ENCODE measurements around the gene ICA1.
"Not testable (repeated sequence)": the region's sequence is repeated elsewhere in the genome, so short reads cannot be mapped to it uniquely, and the experiment has no call there.

Gene ICA1

GRCh38 chr7:8109196-8110022 lies 152.6 kb downstream of the ICA1 start:
- DNase-seq (ENCODE audit: low read depth in 3 of 3, low spot score in 1 of 3), result no peak

GRCh38 chr7:8105449-8106095 lies 156.4 kb downstream of the ICA1 start:
- no peak for DNase-seq (ENCODE audit: low read depth in 3 of 3, low spot score in 1 of 3)

- no peak for DNase-seq (ENCODE audit: low read depth in 3 of 3, low spot score in 1 of 3)
These were observed 158.7 kb downstream of the ICA1 start for GRCh38 chr7:8103282-8103681.

GRCh38 chr7:8101292-8101691 lies 160.7 kb downstream of the ICA1 start:
- not testable (repeated sequence) for DNase-seq (ENCODE audit: low read depth in 3 of 3, low spot score in 1 of 3)

GRCh38 chr7:8094164-8095140 lies 167.5 kb downstream of the ICA1 start:
- DNase-seq (ENCODE audit: low read depth in 3 of 3, low spot score in 1 of 3), result no peak

GRCh38 chr7:8092140-8092539 lies 169.8 kb downstream of the ICA1 start:
- no peak for DNase-seq (ENCODE audit: low read depth in 3 of 3, low spot score in 1 of 3)

- no peak for DNase-seq (ENCODE audit: low read depth in 3 of 3, low spot score in 1 of 3)
These were observed 172.8 kb downstream of the ICA1 start for GRCh38 chr7:8089036-8089780.

- DNase-seq (ENCODE audit: low read depth in 3 of 3, low spot score in 1 of 3), result no peak
These were observed 175.7 kb downstream of the ICA1 start for GRCh38 chr7:8086239-8086638.

- DNase-seq (ENCODE audit: low read depth in 3 of 3, low spot score in 1 of 3), result no peak
These were observed 176.5 kb downstream of the ICA1 start for GRCh38 chr7:8085420-8085819.

GRCh38 chr7:8084836-8085235 lies 177.1 kb downstream of the ICA1 start:
- DNase-seq (ENCODE audit: low read depth in 3 of 3, low spot score in 1 of 3), result no peak

- DNase-seq (ENCODE audit: low read depth in 3 of 3, low spot score in 1 of 3), result no peak
These were observed 179.2 kb downstream of the ICA1 start for GRCh38 chr7:8082762-8083161.

- DNase-seq (ENCODE audit: low read depth in 3 of 3, low spot score in 1 of 3), result no peak
These were observed 183.5 kb downstream of the ICA1 start for GRCh38 chr7:8078418-8078817.

- DNase-seq (ENCODE audit: low read depth in 3 of 3, low spot score in 1 of 3), result no peak
These were observed 191.4 kb downstream of the ICA1 start for GRCh38 chr7:8070451-8071180.

GRCh38 chr7:8068892-8069686 lies 192.9 kb downstream of the ICA1 start:
- no peak for DNase-seq (ENCODE audit: low read depth in 3 of 3, low spot score in 1 of 3)

GRCh38 chr7:8065356-8065813 lies 196.6 kb downstream of the ICA1 start:
- DNase-seq (ENCODE audit: low read depth in 3 of 3, low spot score in 1 of 3), result no peak

GRCh38 chr7:8064828-8065227 lies 197.1 kb downstream of the ICA1 start:
- DNase-seq (ENCODE audit: low read depth in 3 of 3, low spot score in 1 of 3), result no peak

- DNase-seq (ENCODE audit: low read depth in 3 of 3, low spot score in 1 of 3), result no peak
These were observed 198.2 kb downstream of the ICA1 start for GRCh38 chr7:8063706-8064297.

- DNase-seq (ENCODE audit: low read depth in 3 of 3, low spot score in 1 of 3), result not testable (repeated sequence)
These were observed 198.7 kb downstream of the ICA1 start for GRCh38 chr7:8063300-8063699.

All from stimulated activated CD4-positive, alpha-beta T cell treated with anti-CD3 and anti-CD28 coated beads, TNF-alpha, amount 100 ng/mL, for 1 hour (primary cell).